ENCODE results near the gene CAMKV. TPM values are rescaled to one million over a fixed set of nuclear protein-coding genes. Genes with fewer than 3 reads are reported as not detected.

The CAMKV gene
- total RNA-seq, 4 donors from 2014 or later, result not detected

- no peaks in the 10 kb centered on the region for H3K27me3 ChIP-seq
- no peaks in the 10 kb centered on the region for H3K9me3 ChIP-seq
- peaks cover 6 to 15% of the 10 kb centered on the region in 2 donors for H3K4me1 ChIP-seq
- peak; percentile 68 to 76 for DNase-seq
- WGBS, 2 donors, result 76 to 90% methylated on average over 3 of the region's 3 CpGs
- H3K36me3 ChIP-seq, result no peaks in the 10 kb centered on the region
- intact Hi-C loops (cut with DNase I), result loop anchor here (2.0 to 5.0 kb wide), 2 partner anchors 38 to 136 kb away; no protein-coding TSS in a partner anchor
- peak overlapping the region; percentile 21 to 33 (median 30) for H3K27ac ChIP-seq
- H3K4me3 ChIP-seq (replicated peaks in 1 of 3), result no peak overlapping the region
- TF ChIP-seq POLR2A (IDR thresholded peaks at IDR 0.05) (no peak), CTCF (IDR thresholded peaks at IDR 0.05) (no peak)
These were observed 26.7 kb downstream of the CAMKV start for GRCh38 chr3:49842843-49843517.

- H3K9me3 ChIP-seq, result no peaks in the 10 kb centered on the region
- no peak overlapping the region for H3K4me3 ChIP-seq (replicated peaks in 1 of 3)
- TF ChIP-seq CTCF (IDR thresholded peaks at IDR 0.05) (no peak), POLR2A (IDR thresholded peaks at IDR 0.05) (no peak)
- 96 to 100% methylated on average over 5 to 7 of the region's 7 CpGs for WGBS, 2 donors
- H3K4me1 ChIP-seq, result peaks cover 6 to 15% of the 10 kb centered on the region in 2 donors
- no peak overlapping the region for H3K27ac ChIP-seq
- no peak for DNase-seq
- no peaks in the 10 kb centered on the region for H3K27me3 ChIP-seq
- intact Hi-C loops (cut with DNase I), result loop anchor here (2.0 to 5.0 kb wide), 2 partner anchors 37 to 135 kb away; no protein-coding TSS in a partner anchor
- no peaks in the 10 kb centered on the region for H3K36me3 ChIP-seq
These were observed 27.9 kb downstream of the CAMKV start for GRCh38 chr3:49841806-49842205.

GRCh38 chr3:49841126-49841696 lies 28.5 kb downstream of the CAMKV start:
- no peak overlapping the region for H3K4me3 ChIP-seq (replicated peaks in 1 of 3)
- no peaks in the 10 kb centered on the region for H3K9me3 ChIP-seq
- intact Hi-C loops (cut with DNase I), result loop anchor here (5.0 kb wide), 1 partner anchor 134 kb away; no protein-coding TSS in a partner anchor
- no peaks in the 10 kb centered on the region for H3K27me3 ChIP-seq
- no peak for DNase-seq
- TF ChIP-seq CTCF (IDR thresholded peaks at IDR 0.05), result peak in 1 of 6 experiments; percentile 7
- TF ChIP-seq POLR2A (IDR thresholded peaks at IDR 0.05), result no peak
- no peak overlapping the region for H3K27ac ChIP-seq
- H3K4me1 ChIP-seq, result peaks cover 6 to 15% of the 10 kb centered on the region in 2 donors
- H3K36me3 ChIP-seq, result no peaks in the 10 kb centered on the region

GRCh38 chr3:49840388-49840787 lies 29.3 kb downstream of the CAMKV start:
- no peak overlapping the region for H3K4me3 ChIP-seq (replicated peaks in 1 of 3)
- H3K36me3 ChIP-seq, result no peaks in the 10 kb centered on the region
- no peak for DNase-seq
- no peak overlapping the region for H3K27ac ChIP-seq
- TF ChIP-seq POLR2A (IDR thresholded peaks at IDR 0.05), result no peak
- TF ChIP-seq CTCF (IDR thresholded peaks at IDR 0.05), result no peak
- 57 to 60% methylated on average over 1 to 2 of the region's 2 CpGs for WGBS, 2 donors
- no peaks in the 10 kb centered on the region for H3K9me3 ChIP-seq
- H3K4me1 ChIP-seq, result peaks cover 6 to 15% of the 10 kb centered on the region in 2 donors
- H3K27me3 ChIP-seq, result no peaks in the 10 kb centered on the region
- intact Hi-C loops (cut with DNase I), result loop anchor here (5.0 kb wide), 1 partner anchor 133 kb away; no protein-coding TSS in a partner anchor

- H3K9me3 ChIP-seq, result no peaks in the 10 kb centered on the region
- WGBS, 2 donors, result 43 to 48% methylated on average over 6 of the region's 6 CpGs
- peaks cover 6 to 15% of the 10 kb centered on the region in 2 donors for H3K4me1 ChIP-seq
- DNase-seq, result peak; percentile 75 to 82
- H3K4me3 ChIP-seq (replicated peaks in 1 of 3), result no peak overlapping the region
- no peak overlapping the region for H3K27ac ChIP-seq
- H3K27me3 ChIP-seq, result no peaks in the 10 kb centered on the region
- TF ChIP-seq CTCF (IDR thresholded peaks at IDR 0.05) (peak; percentile 74 to 94 (median 86)), POLR2A (IDR thresholded peaks at IDR 0.05) (no peak)
- intact Hi-C loops (cut with DNase I), result no loop called here
- H3K36me3 ChIP-seq, result no peaks in the 10 kb centered on the region
These were observed 30.4 kb downstream of the CAMKV start for GRCh38 chr3:49839193-49839809.

Data from thyroid gland (tissue), 4 donors.